Measurements from ENCODE around the gene SOX6. TPM values are rescaled to one million over a fixed set of nuclear protein-coding genes. Genes with fewer than 3 reads are reported as not detected.

The SOX6 gene
- polyA plus RNA-seq, 4 donors: 5.6 to 23.2 (median 21.1) TPM

GRCh38 chr11:15943418-15944197, 412.7 kb downstream of the SOX6 start:
- no peak for DNase-seq (ENCODE audit: low read depth in 4 of 4, low spot score in 3 of 4)

GRCh38 chr11:15942936-15943335, 413.4 kb downstream of the SOX6 start:
- no peak for DNase-seq (ENCODE audit: low read depth in 4 of 4, low spot score in 3 of 4)

- no peak for DNase-seq (ENCODE audit: low read depth in 4 of 4, low spot score in 3 of 4)
Observed at GRCh38 chr11:15942126-15942525, 414.2 kb downstream of the SOX6 start.

GRCh38 chr11:15941206-15941770, 415.1 kb downstream of the SOX6 start:
- DNase-seq (ENCODE audit: low read depth in 4 of 4, low spot score in 3 of 4): peak in 1 of 4 donors; percentile 24

GRCh38 chr11:15940462-15941205, 415.7 kb downstream of the SOX6 start:
- DNase-seq (ENCODE audit: low read depth in 4 of 4, low spot score in 3 of 4): no peak

GRCh38 chr11:15938983-15939382, 417.4 kb downstream of the SOX6 start:
- no peak for DNase-seq (ENCODE audit: low read depth in 4 of 4, low spot score in 3 of 4)

- no peak for DNase-seq (ENCODE audit: low read depth in 4 of 4, low spot score in 3 of 4)
Observed at GRCh38 chr11:15938121-15938611, 418.2 kb downstream of the SOX6 start.

GRCh38 chr11:15937601-15938120, 418.7 kb downstream of the SOX6 start:
- DNase-seq (ENCODE audit: low read depth in 4 of 4, low spot score in 3 of 4): no peak

- no peak for DNase-seq (ENCODE audit: low read depth in 4 of 4, low spot score in 3 of 4)
Observed at GRCh38 chr11:15936011-15936410, 420.3 kb downstream of the SOX6 start.

- DNase-seq (ENCODE audit: low read depth in 4 of 4, low spot score in 3 of 4): no peak
Observed at GRCh38 chr11:15935373-15935772, 421.0 kb downstream of the SOX6 start.

GRCh38 chr11:15933886-15934625, 422.3 kb downstream of the SOX6 start:
- DNase-seq (ENCODE audit: low read depth in 4 of 4, low spot score in 3 of 4): no peak

GRCh38 chr11:15932417-15932816, 423.9 kb downstream of the SOX6 start:
- DNase-seq (ENCODE audit: low read depth in 4 of 4, low spot score in 3 of 4): no peak

GRCh38 chr11:15931497-15931896, 424.8 kb downstream of the SOX6 start:
- no peak for DNase-seq (ENCODE audit: low read depth in 4 of 4, low spot score in 3 of 4)

GRCh38 chr11:15930442-15931025, 425.8 kb downstream of the SOX6 start:
- no peak for DNase-seq (ENCODE audit: low read depth in 4 of 4, low spot score in 3 of 4)

GRCh38 chr11:15929371-15929901, 426.9 kb downstream of the SOX6 start:
- DNase-seq (ENCODE audit: low read depth in 4 of 4, low spot score in 3 of 4): no peak

GRCh38 chr11:15927864-15928217, 428.5 kb downstream of the SOX6 start:
- no peak for DNase-seq (ENCODE audit: low read depth in 4 of 4, low spot score in 3 of 4)

GRCh38 chr11:15927196-15927863, 429.0 kb downstream of the SOX6 start:
- DNase-seq (ENCODE audit: low read depth in 4 of 4, low spot score in 3 of 4): no peak

GRCh38 chr11:15926071-15926470, 430.3 kb downstream of the SOX6 start:
- no peak for DNase-seq (ENCODE audit: low read depth in 4 of 4, low spot score in 3 of 4)

GRCh38 chr11:15923183-15923582, 433.2 kb downstream of the SOX6 start:
- DNase-seq (ENCODE audit: low read depth in 4 of 4, low spot score in 3 of 4): no peak
